Left colon (tissue), 2 donors: ENCODE data around the gene ZNF575. TPM values are rescaled to one million over a fixed set of nuclear protein-coding genes. Genes with fewer than 3 reads are reported as not detected.

Source experiments
- ATAC-seq: fragments of 200-7000 bp; cut with Tn5 transposase; one replicate; pipeline ENCODE4 v1.9.1; 2020; ENCODE audit warnings: mild to moderate bottlenecking, moderate library complexity
- DNase-seq, 2 donors: peaks; one replicate each; pipeline ENCODE4 v3.0.0-alpha.2; 2020
- intact Hi-C, 2 donors: fragments of 100-400 bp; cut with DNase I in 1 of 2; cut with micrococcal nuclease in 1 of 2; formaldehyde crosslinking; loops; one replicate each; pipeline versions ENCODE4 v1.11.2 to v1.14.0; 2022; cut with DNase I, micrococcal nuclease
- total RNA-seq, 2 donors: library from RNA; stranded (reverse); fragmentation: NEBNext Ultra II Directional; extraction: Animal tissue kit (Norgen Biotek cat#: 25700); gene quantifications; one replicate each; pipeline ENCODE4 v1.2.1, GENCODE V29; 2021
- donor health status: DM: no; HTN: no; CAD: no.
- donor health status: DM: yes; HTN: yes; CAD: no.

ZNF575 gene
- total RNA-seq, 2 donors from 2014 or later, result 6.5 to 7.7 TPM

DNA sequence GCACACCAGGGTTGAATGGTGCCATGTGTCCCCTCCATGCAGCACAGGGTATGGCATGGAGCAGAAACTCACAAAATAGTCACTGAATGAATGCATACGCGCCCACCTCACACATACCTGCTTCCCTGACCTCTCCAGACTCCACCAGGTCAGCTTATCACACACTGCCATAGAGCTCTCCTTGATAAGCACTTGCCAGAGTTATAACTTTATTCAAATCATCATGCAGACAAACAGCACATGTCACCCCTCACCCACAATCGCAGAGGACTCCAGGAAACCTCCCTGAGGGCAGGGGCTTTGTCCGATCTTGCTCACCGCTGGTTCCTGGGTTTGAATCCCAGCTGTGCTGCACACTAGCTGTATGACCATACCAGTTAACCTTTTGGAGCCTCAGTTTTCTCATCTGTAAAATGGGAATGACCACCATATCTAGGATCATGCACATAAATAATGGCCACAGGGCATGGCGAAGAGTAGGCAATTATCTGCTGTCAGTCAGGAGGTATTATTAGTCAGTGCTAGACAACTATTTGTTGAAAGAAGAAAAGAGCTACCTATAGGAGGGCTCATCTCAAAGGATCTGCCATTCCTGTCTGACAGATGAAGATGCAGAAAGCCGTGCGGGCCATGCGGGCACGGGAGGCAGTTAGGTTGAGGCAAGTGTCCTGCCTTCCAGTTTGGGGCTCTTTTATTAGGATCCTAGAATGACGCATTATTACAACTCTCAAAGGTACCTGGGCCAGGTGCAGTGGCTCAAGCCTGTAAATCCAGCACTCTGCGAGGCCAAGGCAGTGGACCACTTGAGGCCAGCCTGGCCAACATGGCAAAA lies 28.4 kb downstream of the ZNF575 start:
- ATAC-seq (no peak), DNase-seq (no peak)
- intact Hi-C loops, result no loop called here

DNA sequence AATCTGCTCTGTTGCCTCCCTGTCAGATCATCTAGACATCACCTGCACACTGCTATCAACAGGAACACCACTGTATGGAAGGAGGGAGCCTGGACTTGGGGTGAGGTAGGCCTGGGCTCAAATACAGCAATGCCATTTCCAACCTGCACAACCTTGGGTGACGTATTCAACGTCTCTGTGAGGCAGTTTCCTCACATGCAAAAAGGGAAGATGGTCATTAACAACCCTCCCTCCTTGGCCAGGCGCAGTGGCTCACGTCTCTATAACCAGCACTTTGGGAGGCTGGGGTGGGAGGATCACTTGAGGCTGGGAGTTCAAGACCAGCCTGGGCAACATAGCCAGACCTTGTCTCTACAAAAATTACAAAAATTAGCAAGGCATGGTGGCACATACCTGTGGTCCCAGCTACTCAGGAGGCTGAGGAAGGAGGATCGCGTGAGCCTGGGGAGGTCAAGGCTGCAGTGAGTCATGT lies 29.3 kb downstream of the ZNF575 start:
- ATAC-seq (no peak), DNase-seq (no peak)
- intact Hi-C loops, result no loop called here

- ATAC-seq, result peak; percentile 64
- DNase-seq, result peak; percentile 78
- intact Hi-C loops, result no loop called here
Observed at GRCh38 chr19:43562698-43563241, 29.8 kb downstream of the ZNF575 start.

DNA sequence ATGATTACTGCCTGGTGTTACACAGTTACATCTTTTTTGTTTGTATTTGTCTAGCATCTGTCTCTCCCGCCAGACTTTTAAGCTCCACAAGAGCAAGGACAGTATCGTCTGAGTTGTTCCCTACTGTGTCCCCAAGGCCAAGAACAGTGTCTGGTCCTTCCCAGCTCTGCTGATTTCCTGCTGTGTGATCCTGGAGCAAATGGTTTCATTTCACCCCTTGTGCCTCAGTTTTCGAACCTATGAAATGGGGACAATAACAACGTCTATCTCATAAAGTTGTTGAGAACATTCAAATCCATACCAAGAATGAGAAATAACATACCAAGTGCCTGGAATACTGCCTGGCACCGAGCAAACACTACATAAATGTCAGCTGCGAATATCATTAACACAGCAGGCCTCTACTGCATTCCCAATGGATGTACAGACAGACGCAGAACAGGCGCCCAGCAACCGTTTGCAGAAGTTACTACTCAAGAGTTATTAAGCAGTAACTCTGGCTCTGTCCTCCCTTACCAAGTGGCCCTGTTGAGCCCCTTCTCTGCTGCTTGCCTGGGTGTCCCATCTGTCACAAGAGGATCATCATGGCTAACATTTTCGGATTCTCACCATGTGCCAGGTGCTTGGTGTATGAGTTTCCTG lies 30.9 kb downstream of the ZNF575 start:
- intact Hi-C loops, result no loop called here
- no peak for ATAC-seq
- DNase-seq, result no peak

DNA sequence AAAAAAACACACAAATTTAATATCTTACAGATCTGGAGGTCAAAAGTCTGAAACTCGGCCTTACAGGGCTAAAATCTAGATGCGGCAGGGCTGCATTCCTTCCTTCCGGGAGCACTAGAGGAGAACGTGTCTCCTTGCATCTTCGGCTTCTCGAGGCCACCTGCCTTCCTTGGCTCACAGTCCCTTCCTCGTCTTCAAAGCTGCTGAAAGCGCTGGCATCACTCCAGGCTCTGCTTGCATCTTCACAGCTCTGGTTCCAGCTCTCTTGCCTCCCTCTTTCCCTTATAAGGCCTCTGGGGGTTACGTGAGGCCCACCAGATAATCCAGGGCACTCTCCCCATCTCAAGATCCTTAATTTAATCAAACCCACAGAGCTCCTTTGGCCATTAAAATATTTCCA lies 31.8 kb downstream of the ZNF575 start:
- intact Hi-C loops, result no loop called here
- ATAC-seq, result no peak
- DNase-seq, result no peak

DNA sequence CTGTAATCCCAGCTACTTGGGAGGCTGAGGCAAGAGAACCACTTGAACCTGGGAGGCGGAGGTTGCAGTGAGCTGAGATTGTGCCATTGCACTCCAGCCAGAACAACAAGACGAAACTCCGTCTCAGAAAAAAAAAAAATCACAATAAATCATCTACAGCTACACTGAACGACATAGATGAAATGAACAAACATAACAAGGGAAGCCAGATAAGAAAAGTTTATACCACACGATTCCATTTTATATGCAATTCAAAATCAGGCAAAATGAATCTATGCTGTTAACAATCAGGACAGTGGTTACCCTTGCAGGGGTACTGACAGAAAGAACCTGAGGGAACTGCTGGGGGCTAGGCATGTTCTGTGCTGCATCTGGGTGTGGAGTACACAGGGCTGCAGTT lies 36.7 kb downstream of the ZNF575 start:
- intact Hi-C loops, result no loop called here
- no peak for DNase-seq
- ATAC-seq, result no peak

DNA sequence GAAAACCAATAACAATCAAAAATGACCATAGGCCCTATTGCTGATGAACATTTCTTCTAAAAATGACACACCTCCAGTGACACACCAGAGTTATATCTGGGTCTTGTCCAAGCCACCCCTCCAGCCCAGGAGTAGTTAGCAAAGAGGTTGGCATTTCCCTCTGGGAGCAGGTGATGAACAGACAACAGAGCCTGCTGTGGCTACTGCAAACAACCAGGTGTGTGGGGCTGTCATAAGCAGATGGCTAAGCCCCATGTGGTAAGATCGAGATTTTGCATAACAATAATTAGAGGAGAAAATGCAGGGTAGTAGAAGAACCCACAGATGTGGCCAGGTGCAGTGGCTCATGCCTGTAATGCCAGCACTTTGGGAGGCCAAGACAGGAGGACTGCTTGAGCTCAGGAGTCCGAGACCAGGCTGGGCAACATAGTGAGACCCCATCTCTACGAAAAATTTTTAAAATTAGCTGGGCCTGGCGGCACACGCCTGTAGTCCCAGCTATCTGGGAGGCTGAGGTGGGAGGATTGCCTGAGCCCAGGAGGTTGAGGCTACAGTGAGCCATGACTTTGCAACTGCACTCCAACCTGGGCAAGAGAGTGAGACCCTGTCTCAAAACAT lies 37.3 kb downstream of the ZNF575 start:
- ATAC-seq, result no peak
- intact Hi-C loops, result no loop called here
- DNase-seq, result no peak

GRCh38 chr19:43572171-43572588 lies 39.2 kb downstream of the ZNF575 start:
- intact Hi-C loops, result no loop called here
- DNase-seq, result no peak
- ATAC-seq, result peak; percentile 35

DNA sequence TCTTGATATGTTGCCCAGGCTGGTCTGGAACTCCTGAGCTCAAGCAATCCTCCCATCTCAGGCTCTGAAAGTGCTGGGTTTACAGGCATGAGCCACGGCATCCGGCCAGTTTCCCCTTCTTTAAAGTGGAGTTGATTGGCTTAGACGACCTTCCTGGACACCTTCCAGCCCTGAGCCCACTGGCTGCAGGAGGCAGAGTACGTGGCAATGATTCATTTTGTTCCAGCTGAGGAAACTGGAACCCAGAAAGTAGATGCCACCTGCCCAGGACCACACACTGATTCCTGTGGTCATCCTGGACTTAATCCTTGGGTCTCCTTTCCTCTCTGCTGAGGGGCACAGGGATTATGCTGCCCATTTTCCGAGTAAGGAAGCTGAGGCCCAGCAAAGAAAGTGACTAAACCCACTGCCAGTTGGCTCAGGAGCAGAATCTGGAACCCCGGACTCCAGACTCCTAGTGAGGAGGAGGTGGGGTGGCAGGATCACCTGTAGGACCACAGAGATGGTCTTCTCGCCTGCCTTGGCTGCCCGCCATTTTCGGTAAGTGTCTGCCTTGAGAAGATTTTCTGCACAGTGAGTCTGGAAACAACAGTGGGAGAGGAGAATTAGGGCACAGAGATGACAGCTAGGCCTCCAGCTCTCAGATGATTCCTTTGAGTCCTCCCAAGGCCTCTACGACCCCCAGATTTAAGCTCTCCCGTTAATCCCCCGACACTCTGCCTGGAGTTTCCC lies 41.6 kb downstream of the ZNF575 start:
- intact Hi-C loops, result no loop called here
- no peak for ATAC-seq
- DNase-seq, result peak in 1 of 2 donors; percentile 25

DNA sequence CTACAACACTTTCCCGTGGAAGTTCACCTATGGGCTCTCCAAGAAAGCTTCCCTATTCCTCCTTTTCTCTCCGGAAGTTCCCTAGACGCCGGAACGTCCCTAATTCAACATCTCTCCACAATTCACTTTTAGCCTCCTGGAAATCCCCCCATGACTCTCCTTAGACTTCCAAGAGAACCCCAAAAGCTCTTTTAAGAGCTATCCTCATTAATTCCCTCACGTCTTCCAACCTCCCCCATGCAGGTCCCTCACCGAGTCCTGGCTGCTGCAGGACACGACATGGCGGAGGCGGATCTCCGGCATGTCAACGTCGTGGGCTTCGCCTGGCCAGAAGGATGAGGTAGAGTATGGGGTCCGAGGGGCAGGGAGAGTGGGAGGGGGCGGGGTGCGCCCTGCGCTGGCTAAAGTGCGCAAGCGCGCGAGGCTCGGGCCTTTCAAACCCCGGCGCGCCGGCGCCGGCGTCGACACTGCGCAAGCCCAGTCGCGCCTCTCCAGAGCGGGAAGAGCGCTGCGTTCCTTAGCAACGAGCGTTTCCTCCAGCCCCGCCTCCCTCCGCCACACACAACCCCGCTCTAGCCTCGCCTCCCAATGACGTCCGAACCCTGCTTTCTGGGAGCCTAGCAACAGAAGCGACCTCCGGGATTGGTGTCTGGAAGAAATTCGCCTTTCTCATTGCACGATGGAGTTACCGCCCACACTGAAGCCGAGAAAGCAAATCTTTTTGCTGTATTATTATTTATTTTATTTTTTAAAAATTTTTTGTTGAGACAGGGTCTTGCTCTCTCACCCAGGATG lies 42.4 kb downstream of the ZNF575 start, which contains the start of the genes PINLYP and XRCC1:
Gene PINLYP, plus strand, starts transcription at position 646 of the 795 bp plus-strand sequence. CDS start 1,391 bp downstream, outside the sequence.
Gene XRCC1, minus strand, starts transcription at position 372 of the 795 bp plus-strand sequence. Its CDS starts 69 bp downstream, at position 303.
- intact Hi-C loops, result no loop called here
- ATAC-seq, result peak; percentile 99

DNA sequence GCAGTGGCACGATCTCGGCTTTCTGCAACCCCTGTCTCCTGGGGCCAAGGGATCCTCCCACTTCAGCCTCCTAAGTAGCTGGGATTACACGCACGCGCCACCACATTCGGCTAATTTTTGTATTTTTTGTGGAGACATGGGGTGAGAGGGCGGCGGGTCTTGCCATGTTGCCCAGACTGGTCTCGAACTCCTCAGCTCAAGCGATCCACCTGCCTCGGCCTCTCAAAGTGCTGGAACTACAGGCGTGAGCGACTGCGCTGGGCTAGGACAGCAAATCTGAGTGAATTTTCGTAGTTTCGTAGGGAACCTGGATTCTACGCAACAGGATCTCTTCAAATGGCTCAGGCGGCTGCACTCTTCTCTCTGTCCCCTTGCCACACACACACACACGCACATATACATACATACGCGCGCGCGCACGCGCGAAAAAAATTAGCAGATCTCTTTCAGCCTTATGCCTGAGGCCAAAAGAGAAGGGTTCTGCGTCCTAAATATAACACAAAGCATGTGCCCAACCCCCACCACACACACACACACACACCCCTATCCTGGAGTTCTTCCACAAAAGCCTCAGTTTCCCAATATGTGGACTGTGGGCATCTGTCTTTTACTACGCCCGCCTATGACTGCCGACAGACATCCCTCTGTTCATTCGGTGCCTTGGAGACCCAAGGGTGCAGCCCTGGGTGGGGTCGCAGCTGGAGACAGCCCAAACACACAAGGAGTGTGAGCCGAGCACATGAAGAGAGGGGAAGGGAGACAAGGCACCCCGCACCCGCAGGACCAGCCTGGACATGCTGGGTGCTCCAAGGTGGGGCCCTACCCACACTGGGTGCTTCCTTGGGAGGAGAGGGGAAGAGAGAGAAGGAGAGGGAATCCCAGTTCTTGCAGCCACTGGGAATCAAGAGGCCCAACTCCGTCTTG lies 43.2 kb downstream of the ZNF575 start:
- DNase-seq (peak in 1 of 2 donors; percentile 24), ATAC-seq (no peak)
- intact Hi-C loops, result no loop called here

More for the DNA sequence above, 42.4 kb downstream of the ZNF575 start, which contains the start of the genes PINLYP and XRCC1:
- DNase-seq, result peak; percentile 98

- ATAC-seq (no peak), DNase-seq (no peak)
- intact Hi-C loops, result no loop called here
Observed at GRCh38 chr19:43578787-43579186, 45.8 kb downstream of the ZNF575 start.

DNA sequence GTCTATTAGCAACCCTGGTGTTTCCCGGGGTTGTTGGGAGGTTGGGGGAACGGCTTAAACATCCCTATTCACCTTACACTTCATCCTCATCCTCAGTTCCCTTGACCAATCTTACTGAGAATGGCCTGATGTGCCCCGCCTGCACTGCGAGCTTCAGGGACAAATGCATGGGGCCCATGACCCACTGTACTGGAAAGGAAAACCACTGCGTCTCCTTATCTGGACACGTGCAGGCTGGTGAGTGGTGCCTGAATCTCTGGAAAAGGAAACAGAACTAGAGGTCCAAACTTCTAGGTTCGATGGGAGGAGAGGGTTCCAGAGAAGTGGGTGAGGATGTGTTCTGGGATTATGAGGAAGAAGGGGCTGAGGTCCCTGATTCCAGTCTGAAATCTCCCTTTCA lies 48.5 kb downstream of the ZNF575 start:
- DNase-seq, result no peak
- intact Hi-C loops, result no loop called here
- ATAC-seq, result no peak

DNA sequence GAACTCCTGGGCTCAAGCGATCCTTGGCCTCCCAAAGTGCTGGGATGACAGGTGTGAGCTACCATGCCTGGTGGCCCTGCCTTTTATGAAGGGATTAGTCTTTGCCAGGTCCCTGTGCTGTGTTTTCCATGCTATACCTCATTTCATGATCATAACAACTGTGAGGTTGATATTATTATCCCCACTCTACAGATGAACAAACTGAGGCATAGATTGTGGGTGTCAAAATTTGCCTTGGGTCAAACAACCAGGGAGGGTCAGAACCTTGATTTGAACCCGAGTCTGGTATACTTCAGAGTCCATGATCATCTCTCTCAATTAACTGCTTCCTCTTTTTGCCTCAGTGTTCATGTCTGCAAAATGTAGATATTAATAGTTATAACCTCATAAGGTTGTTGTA lies 49.5 kb downstream of the ZNF575 start:
- intact Hi-C loops, result no loop called here
- ATAC-seq (no peak), DNase-seq (no peak)

DNA sequence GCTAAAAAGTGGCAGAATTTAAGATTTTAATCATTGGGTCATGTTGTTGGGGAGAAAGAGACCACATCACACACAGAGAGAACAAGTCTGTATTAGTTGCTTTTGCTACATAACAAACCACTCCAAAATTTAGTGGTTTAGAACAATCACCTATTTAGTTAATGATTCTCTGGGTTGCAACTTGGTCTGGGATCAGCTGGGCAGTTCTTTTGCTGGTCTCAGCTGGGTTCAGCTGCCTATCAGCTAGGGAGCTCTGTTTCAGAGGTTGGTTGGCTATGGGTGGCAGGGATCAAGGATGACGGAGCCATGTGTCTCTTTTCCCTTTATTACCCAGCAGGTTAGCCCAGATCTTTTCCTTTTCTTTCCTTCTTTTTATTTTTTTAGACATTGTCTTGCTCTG lies 51.5 kb downstream of the ZNF575 start:
- DNase-seq, result no peak

More for the DNA sequence above, 51.5 kb downstream of the ZNF575 start:
- intact Hi-C loops, result no loop called here
- no peak for ATAC-seq
